MCF 10A (cell line): ENCODE data around the gene SERPINB1. TPM values are rescaled to one million over a fixed set of nuclear protein-coding genes. Genes with fewer than 3 reads are reported as not detected.

Experiments
- BruUV-seq: library from RNA; stranded (reverse); fragments of 400-500 nt; replicated peaks from 2 replicates; lab custom pipeline; 2021; lab: Mats Ljungman, UMichigan
- CTCF ChIA-PET: fragments of 300-600 bp; sonication (Branson Sonifier 250); formaldehyde crosslinking; extraction: SDS; loops from one replicate; lab custom pipeline; 2021; ENCODE audit warnings: antibody characterized with exemption, inconsistent platforms; lab: Yijun Ruan, JAX
- POLR2A ChIA-PET: fragments of 300-600, 350-650 bp; sonication (Branson Sonifier 250); formaldehyde crosslinking; extraction: SDS; loops from one replicate; lab custom pipeline; 2020; ENCODE audit warnings: antibody characterized with exemption, inconsistent platforms; lab: Yijun Ruan, JAX
- DNase-seq: peaks from one replicate; pipeline ENCODE4 v3.0.0-alpha.2; 2018; ENCODE audit not compliant: unreplicated experiment
- H3K27ac Mint-ChIP-seq: one replicate; pipeline ENCODE4 v1.8.0; 2022; ENCODE audit warnings: mild to moderate bottlenecking, low read depth, mixed read lengths; ENCODE audit not compliant: unreplicated experiment
- H3K27me3 Mint-ChIP-seq: one replicate; pipeline ENCODE4 v1.8.0; 2022; ENCODE audit warnings: mixed read lengths; ENCODE audit not compliant: insufficient read depth, unreplicated experiment
- H3K36me3 Mint-ChIP-seq: one replicate; pipeline ENCODE4 v1.8.0; 2022; ENCODE audit warnings: mild to moderate bottlenecking, moderate library complexity, mixed read lengths; ENCODE audit not compliant: insufficient read depth, unreplicated experiment
- H3K4me1 Mint-ChIP-seq: one replicate; pipeline ENCODE4 v1.8.0; 2022; ENCODE audit warnings: mixed read lengths; ENCODE audit not compliant: insufficient read depth, unreplicated experiment
- H3K4me3 Mint-ChIP-seq: one replicate; pipeline ENCODE4 v1.8.0; 2022; ENCODE audit warnings: mild to moderate bottlenecking, moderate library complexity, mixed read lengths; ENCODE audit not compliant: unreplicated experiment
- H3K9me3 Mint-ChIP-seq: one replicate; pipeline ENCODE4 v1.8.0; 2022; ENCODE audit warnings: mixed read lengths; ENCODE audit not compliant: unreplicated experiment
- intact Hi-C: fragments of 100-400 bp; cut with micrococcal nuclease; formaldehyde crosslinking; loops from 2 replicates; pipeline ENCODE4 v1.14.1; 2022
- total RNA-seq: library from RNA; stranded (reverse); gene quantifications from 2 replicates; pipeline ENCODE4 v1.2.3, GENCODE V29; 2022
- TF ChIP-seq, protein P1 (sequence below): fragments of 200-600 bp; IDR thresholded peaks from one replicate; pipeline ENCODE4 v1.8.0; 2022; ENCODE audit warnings: antibody characterized with exemption, mild to moderate bottlenecking; ENCODE audit not compliant: unreplicated experiment

The SERPINB1 gene
- total RNA-seq, 1 experiment from 2014 or later: 20.8 TPM

DNA sequence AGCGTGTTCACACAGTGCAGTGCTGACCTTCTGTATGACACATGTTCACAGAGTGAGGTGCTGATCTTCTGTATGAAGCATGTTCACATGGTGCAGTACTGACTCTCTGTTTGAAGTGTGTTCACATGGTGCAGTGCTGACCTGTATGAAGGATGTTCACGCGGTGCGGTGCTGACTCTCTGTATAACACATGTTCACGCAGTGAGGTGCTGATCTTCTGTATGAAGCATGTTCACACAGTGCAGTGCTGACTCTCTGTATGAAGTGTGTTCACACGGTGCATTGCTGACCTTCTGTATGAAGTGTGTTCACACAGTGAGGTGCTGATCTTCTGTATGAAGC, 10.8 kb upstream of the SERPINB1 start:
- ChIA-PET CTCF (no interaction called here), POLR2A (no interaction called here)
- DNase-seq: no peak
- intact Hi-C loops: no loop called here
- Mint-ChIP-seq H3K9me3 (no peaks in the 10 kb centered on the region), H3K4me1 (no peaks in the 10 kb centered on the region), H3K4me3 (no peak overlapping the region), H3K27me3 (no peaks in the 10 kb centered on the region), H3K27ac (no peak overlapping the region), H3K36me3 (no peaks in the 10 kb centered on the region)
- TF ChIP-seq, protein P1, sequence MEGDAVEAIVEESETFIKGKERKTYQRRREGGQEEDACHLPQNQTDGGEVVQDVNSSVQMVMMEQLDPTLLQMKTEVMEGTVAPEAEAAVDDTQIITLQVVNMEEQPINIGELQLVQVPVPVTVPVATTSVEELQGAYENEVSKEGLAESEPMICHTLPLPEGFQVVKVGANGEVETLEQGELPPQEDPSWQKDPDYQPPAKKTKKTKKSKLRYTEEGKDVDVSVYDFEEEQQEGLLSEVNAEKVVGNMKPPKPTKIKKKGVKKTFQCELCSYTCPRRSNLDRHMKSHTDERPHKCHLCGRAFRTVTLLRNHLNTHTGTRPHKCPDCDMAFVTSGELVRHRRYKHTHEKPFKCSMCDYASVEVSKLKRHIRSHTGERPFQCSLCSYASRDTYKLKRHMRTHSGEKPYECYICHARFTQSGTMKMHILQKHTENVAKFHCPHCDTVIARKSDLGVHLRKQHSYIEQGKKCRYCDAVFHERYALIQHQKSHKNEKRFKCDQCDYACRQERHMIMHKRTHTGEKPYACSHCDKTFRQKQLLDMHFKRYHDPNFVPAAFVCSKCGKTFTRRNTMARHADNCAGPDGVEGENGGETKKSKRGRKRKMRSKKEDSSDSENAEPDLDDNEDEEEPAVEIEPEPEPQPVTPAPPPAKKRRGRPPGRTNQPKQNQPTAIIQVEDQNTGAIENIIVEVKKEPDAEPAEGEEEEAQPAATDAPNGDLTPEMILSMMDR: no peak
- no TSS peak for BruUV-seq

DNA sequence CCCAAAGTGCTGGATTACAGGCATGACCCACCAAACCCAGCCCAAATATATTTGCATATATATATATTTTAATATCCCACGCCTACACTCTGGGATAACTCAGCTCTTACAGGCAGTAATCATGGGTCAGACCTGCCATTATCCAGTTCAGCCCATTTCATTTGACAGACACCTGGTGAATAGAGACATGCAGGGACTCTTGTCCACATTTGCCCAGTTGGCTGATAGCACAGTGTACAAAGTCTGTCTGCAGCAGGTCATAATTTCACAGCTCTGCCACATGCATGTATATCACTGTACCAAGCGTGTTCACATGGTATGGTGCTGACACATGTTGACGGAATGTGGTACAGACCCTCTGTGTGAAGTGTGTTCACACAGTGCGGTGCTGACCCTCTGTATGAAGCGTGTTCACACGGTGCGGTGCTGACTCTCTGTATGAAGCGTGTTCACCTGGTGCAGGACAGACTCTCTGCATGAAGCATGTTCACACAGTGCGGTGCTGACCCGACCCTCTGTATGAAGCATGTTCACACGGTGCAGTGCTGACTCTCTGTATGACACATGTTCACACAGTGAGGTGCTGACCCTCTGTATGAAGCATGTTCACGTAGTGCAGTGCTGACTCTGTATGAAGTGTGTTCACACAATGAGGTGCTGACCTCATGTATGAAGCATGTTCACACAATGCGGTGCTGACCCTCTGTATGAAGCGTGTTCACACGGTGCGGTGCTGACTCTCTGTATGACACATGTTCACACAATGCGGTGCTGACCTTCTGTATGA, 10.3 kb upstream of the SERPINB1 start:
- Mint-ChIP-seq H3K27me3 (no peaks in the 10 kb centered on the region), H3K27ac (no peak overlapping the region), H3K4me1 (peaks cover 2% of the 10 kb centered on the region), H3K36me3 (no peaks in the 10 kb centered on the region), H3K9me3 (no peaks in the 10 kb centered on the region), H3K4me3 (no peak overlapping the region)
- ChIA-PET POLR2A (interaction anchor here (0.5 to 1.1 kb wide), 2 partner anchors 58 to 86 kb away, joined by 3 to 4 read pairs; no protein-coding TSS in a partner anchor), CTCF (interaction anchor here (0.6 to 1.9 kb wide), 2 partner anchors 60 to 1585 kb away, joined by 3 to 11 read pairs; no protein-coding TSS in a partner anchor)
- TF ChIP-seq, protein P1: no peak
- DNase-seq: no peak
- BruUV-seq: no TSS peak
- intact Hi-C loops: no loop called here

DNA sequence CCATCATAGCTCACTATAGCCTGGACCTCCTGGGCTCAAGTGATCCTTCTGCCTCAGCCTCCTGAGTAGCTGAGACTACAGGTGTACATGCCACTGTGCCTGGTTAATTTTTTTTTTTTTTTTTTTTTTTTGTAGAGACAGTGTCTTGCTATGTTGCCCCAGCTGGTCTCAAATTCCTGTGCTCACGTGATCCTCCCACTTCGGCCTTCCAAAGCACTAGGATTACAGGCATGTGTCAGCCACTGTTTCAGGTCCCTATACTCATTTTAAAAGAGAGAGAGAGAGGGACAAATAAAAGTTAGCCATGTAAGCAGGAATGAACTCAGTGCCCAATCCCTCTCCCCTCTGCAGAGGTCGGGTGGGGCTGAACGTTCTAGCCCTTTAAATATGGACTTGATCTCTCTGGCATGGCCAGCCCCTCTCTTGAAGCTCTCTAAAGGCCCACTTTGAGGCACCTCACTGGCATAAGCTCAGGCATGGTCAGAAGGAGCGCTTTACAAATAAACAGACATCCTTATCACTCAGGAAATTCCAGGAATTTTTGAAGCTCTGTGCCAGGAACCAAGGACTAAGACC, 9.0 kb upstream of the SERPINB1 start:
- POLR2A ChIA-PET: interaction anchor here (0.7 to 1.0 kb wide), 2 partner anchors 77 to 167 kb away, joined by 3 read pairs; no protein-coding TSS in a partner anchor
- Mint-ChIP-seq H3K4me1 (peaks cover 9% of the 10 kb centered on the region), H3K36me3 (no peaks in the 10 kb centered on the region), H3K9me3 (no peaks in the 10 kb centered on the region), H3K4me3 (no peak overlapping the region), H3K27me3 (no peaks in the 10 kb centered on the region), H3K27ac (no peak overlapping the region)
- intact Hi-C loops: no loop called here
- CTCF ChIA-PET: interaction anchor here (0.6 to 1.9 kb wide), 5 partner anchors 59 to 182 kb away, joined by 3 to 11 read pairs (median 3); no protein-coding TSS in a partner anchor
- BruUV-seq: no TSS peak
- TF ChIP-seq, protein P1: no peak
- no peak for DNase-seq

DNA sequence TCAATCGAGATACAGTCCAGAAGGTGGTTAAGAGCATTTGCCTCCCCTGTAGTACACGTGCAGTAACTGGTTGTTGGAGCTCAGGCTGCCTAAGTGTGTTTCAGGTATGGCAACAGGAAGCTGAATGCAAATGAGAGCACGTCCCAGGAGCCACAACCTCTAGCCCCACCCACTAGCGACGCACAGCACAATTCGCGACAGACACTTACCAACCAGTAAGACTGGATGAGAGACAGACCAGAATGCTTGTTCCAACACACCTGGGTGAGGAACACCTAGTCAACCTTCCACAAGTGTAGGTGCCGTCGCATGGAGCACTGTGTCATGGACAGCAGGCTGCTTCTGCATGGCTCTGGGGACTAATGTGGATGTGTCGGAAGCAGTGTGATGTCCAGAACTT, 7.2 kb upstream of the SERPINB1 start:
- no peak overlapping the region for H3K27ac Mint-ChIP-seq
- BruUV-seq: no TSS peak
- H3K36me3 Mint-ChIP-seq: no peaks in the 10 kb centered on the region
- no peak overlapping the region for H3K4me3 Mint-ChIP-seq
- ChIA-PET POLR2A (no interaction called here), CTCF (interaction anchor here (1.0 kb wide), 2 partner anchors 10 to 83 kb away, joined by 3 read pairs; no protein-coding TSS in a partner anchor)
- intact Hi-C loops: loop anchor here (10.0 kb wide), 1 partner anchor 206 kb away; no protein-coding TSS in a partner anchor
- TF ChIP-seq, protein P1: no peak
- peaks cover 13% of the 10 kb centered on the region for H3K4me1 Mint-ChIP-seq
- H3K9me3 Mint-ChIP-seq: no peaks in the 10 kb centered on the region
- H3K27me3 Mint-ChIP-seq: no peaks in the 10 kb centered on the region
- DNase-seq: no peak
